ENCODE measurements around the gene SPATS2L. TPM values are rescaled to one million over a fixed set of nuclear protein-coding genes. Genes with fewer than 3 reads are reported as not detected.

The SPATS2L gene
- total RNA-seq, 1 donor from 2014 or later, result 92.7 TPM

DNA sequence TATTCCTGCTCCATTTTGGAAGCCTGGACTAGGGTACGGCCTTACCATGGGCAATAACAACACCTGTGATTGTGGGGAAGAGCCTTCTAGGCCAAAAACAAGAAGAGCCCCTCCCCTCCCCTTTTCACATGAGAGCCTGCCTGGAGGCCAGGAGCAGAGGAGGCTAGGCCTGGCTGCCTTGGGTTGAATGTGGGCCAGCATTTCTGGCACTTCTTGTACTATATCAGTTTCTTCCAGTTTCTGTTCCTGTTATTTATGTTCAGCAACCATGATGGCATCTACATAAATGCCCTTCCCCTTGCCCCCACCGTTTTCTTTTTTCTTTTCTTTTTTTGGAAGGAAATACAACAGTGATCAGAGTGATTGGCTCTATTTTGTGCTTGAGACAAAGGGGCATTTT, 145.0 kb downstream of the SPATS2L start:
- intact Hi-C loops (cut with DNase I), result no loop called here
- ATAC-seq (peak; percentile 32), DNase-seq (no peak)
- H3K4me1 ChIP-seq, result peaks cover 7% of the 10 kb centered on the region
- H3K36me3 ChIP-seq, result peaks cover 7% of the 10 kb centered on the region
- TF ChIP-seq, protein P1, sequence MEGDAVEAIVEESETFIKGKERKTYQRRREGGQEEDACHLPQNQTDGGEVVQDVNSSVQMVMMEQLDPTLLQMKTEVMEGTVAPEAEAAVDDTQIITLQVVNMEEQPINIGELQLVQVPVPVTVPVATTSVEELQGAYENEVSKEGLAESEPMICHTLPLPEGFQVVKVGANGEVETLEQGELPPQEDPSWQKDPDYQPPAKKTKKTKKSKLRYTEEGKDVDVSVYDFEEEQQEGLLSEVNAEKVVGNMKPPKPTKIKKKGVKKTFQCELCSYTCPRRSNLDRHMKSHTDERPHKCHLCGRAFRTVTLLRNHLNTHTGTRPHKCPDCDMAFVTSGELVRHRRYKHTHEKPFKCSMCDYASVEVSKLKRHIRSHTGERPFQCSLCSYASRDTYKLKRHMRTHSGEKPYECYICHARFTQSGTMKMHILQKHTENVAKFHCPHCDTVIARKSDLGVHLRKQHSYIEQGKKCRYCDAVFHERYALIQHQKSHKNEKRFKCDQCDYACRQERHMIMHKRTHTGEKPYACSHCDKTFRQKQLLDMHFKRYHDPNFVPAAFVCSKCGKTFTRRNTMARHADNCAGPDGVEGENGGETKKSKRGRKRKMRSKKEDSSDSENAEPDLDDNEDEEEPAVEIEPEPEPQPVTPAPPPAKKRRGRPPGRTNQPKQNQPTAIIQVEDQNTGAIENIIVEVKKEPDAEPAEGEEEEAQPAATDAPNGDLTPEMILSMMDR (IDR thresholded peaks at IDR 0.05), result no peak
- no peaks in the 10 kb centered on the region for H3K9me3 ChIP-seq
- no peak overlapping the region for H3K27ac ChIP-seq
- H3K4me3 ChIP-seq, result no peak overlapping the region
- H3K27me3 ChIP-seq, result no peaks in the 10 kb centered on the region

DNA sequence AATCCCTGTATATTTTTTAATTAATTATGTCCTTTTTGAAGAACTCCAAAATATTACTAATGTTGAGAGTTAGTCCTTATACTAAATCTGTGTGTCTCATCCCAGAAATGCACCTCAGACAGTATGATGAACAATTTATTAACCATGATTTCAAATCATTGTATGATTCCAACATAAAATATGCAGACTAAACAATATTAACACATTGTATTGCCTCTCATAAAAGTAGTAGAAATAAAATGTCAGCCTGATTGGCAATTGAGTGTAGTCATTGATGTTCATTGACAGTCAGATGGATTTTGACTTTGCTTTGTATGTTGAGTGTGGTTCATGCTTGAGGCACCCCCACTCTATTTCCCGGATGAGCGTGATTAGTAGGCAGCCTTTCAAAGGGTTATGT, 145.9 kb downstream of the SPATS2L start:
- intact Hi-C loops (cut with DNase I), result no loop called here
- Histone ChIP-seq H3K4me3 (no peak overlapping the region), H3K27ac (no peak overlapping the region), H3K27me3 (no peaks in the 10 kb centered on the region), H3K36me3 (peaks cover 7% of the 10 kb centered on the region), H3K9me3 (no peaks in the 10 kb centered on the region), H3K4me1 (peaks cover 7% of the 10 kb centered on the region)
- DNase-seq, result no peak
- TF ChIP-seq, protein P1 (IDR thresholded peaks at IDR 0.05), result no peak
- no peak for ATAC-seq

DNA sequence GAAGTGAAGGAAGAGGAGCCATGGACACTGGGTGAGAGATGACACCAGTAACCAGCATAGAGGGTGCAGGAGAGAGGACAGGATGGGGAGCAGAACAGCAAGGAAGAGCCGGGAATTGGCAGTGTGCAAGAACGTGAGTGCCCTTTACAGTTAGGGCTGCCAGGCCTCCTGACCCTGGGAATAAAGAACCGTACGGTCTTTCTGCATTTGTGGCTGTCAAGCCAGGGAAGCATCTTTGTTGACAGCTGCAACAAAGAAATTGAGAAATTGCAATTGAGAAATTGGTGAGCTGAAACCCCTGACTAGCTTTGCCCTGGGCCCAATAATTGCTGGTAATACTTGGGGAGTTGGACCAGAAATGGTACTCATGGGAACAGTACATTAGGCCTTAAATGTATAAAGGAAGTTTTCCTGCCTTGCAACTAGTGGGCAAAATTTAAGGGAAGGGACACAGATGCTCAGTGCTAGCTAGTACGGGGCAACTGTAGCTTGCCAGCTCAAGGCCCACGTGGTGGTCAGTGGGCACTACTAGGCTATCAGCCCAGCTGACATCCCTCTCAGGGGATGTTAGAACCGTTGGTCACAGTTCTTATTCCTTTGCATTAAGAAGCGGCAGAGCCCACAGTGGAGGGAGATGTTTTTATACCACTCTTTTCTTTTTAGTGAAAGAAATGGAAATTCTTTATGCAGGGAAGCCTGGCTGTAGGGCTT, 146.8 kb downstream of the SPATS2L start:
- Histone ChIP-seq H3K27ac (no peak overlapping the region), H3K4me1 (peaks cover 7% of the 10 kb centered on the region), H3K9me3 (no peaks in the 10 kb centered on the region), H3K36me3 (peaks cover 7% of the 10 kb centered on the region), H3K27me3 (no peaks in the 10 kb centered on the region), H3K4me3 (no peak overlapping the region)
- TF ChIP-seq, protein P1 (IDR thresholded peaks at IDR 0.05), result no peak
- intact Hi-C loops (cut with DNase I), result no loop called here
- ATAC-seq (no peak), DNase-seq (no peak)

DNA sequence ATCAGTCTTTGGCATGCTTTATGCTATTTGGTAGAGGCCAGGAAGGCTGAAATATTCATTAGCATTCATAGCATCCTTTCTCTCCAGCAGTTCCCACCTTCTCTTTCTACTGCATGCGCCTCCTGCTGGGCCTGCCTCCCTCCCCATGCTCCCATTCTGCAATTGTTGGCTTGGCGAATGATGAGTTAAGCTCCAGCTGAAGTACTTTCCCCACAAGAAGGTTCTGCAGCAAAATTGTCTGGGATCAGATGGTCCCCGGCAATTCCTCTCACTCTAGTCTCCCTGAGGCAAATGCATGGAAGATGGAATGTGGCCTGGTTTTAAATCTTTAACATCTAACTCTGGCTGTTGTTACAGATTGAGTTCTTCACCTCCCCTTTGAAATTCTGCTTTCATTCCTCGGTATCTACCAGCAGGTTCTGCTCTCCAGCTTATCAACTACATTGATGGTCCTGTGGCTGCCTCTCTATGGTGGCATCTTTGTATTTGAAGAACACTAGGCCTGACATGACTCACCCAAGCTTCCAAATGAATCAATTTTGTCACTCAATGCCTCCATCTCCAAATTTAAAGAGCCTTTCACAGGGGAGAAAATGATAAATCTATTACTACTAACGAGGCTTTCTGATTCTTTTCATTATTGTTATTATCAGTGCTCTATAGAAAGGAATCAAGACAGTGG, 147.5 kb downstream of the SPATS2L start:
- no peaks in the 10 kb centered on the region for H3K9me3 ChIP-seq
- DNase-seq (no peak), ATAC-seq (no peak)
- H3K27me3 ChIP-seq, result no peaks in the 10 kb centered on the region
- TF ChIP-seq, protein P1 (IDR thresholded peaks at IDR 0.05), result no peak
- no peak overlapping the region for H3K4me3 ChIP-seq
- H3K36me3 ChIP-seq, result peaks cover 7% of the 10 kb centered on the region
- H3K27ac ChIP-seq, result no peak overlapping the region
- H3K4me1 ChIP-seq, result peaks cover 7% of the 10 kb centered on the region
- intact Hi-C loops (cut with DNase I), result no loop called here

DNA sequence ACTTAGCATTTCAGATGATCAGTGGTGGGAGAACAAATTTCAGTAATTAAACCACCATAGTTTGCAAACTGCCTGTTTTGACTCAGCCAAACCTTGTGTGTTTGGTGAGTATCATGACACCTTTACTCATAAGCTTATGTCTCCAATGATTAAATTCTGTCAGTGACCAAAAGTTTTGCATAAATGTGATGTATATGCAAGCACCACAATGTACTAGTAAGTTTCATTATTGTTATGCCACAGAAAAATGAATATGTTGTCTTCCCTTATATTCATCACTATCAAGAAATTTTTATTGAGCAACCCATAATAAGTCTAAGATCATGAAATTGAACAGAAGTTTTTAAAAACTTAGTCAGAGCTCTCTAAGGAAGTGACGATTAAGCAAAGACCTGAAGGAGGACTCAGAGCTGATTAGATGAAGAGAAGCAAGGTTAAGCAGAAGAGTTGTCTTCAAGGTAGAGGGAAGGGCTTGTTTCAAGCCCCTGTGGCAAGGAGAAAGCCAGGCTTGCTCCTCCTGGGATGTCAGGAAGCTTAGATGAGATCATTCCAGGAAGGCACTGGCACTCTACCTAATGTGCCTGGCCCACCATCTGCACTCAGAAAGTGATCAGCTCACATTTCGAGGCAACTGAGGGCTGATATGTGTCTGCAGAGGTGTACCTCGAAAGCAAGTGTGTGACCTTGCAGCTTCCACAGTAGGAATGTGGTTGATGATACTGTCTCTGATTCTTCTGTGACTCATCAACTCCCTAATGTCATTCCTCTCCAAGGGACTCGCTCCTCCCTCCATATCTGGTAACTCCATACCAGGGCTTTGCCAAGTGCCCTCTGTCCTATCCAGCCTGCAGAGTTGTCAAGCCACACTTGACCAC, 148.7 kb downstream of the SPATS2L start:
- intact Hi-C loops (cut with DNase I), result no loop called here
- TF ChIP-seq, protein P1 (IDR thresholded peaks at IDR 0.05), result no peak

More for the DNA sequence above, 148.7 kb downstream of the SPATS2L start:
- Histone ChIP-seq H3K9me3 (no peaks in the 10 kb centered on the region), H3K27ac (no peak overlapping the region), H3K4me3 (no peak overlapping the region), H3K27me3 (no peaks in the 10 kb centered on the region), H3K4me1 (peaks cover 7% of the 10 kb centered on the region), H3K36me3 (peaks cover 4% of the 10 kb centered on the region)
- ATAC-seq (peak; percentile 22), DNase-seq (no peak)
